ENCODE measurements around the gene TCEAL9.
"Not testable (repeated sequence)": the region's sequence is repeated elsewhere in the genome, so short reads cannot be mapped to it uniquely, and the experiment has no call there.

The TCEAL9 gene

GRCh38 chrX:103338663-103339062 lies 17.6 kb upstream of the TCEAL9 start:
- no peak for DNase-seq (ENCODE audit: low spot score)
- no peak for TF ChIP-seq CTCF (IDR thresholded peaks at IDR 0.05; ENCODE audit: extremely low read depth, missing control alignments)

- TF ChIP-seq CTCF (IDR thresholded peaks at IDR 0.05; ENCODE audit: extremely low read depth, missing control alignments): peak; percentile 10
- DNase-seq (ENCODE audit: low spot score): peak; percentile 39
Observed at GRCh38 chrX:103343105-103343504, 13.2 kb upstream of the TCEAL9 start.

- no peak for DNase-seq (ENCODE audit: low spot score)
- TF ChIP-seq CTCF (IDR thresholded peaks at IDR 0.05; ENCODE audit: extremely low read depth, missing control alignments): no peak
Observed at GRCh38 chrX:103344606-103345005, 11.7 kb upstream of the TCEAL9 start.

GRCh38 chrX:103347682-103348397 lies 8.5 kb upstream of the TCEAL9 start:
- DNase-seq (ENCODE audit: low spot score): no peak
- no peak for TF ChIP-seq CTCF (IDR thresholded peaks at IDR 0.05; ENCODE audit: extremely low read depth, missing control alignments)

- TF ChIP-seq CTCF (IDR thresholded peaks at IDR 0.05; ENCODE audit: extremely low read depth, missing control alignments): no peak
- no peak for DNase-seq (ENCODE audit: low spot score)
Observed at GRCh38 chrX:103356858-103357257, 552 bp downstream of the TCEAL9 start.

GRCh38 chrX:103357871-103358270 lies 1.6 kb downstream of the TCEAL9 start:
- DNase-seq (ENCODE audit: low spot score): no peak
- TF ChIP-seq CTCF (IDR thresholded peaks at IDR 0.05; ENCODE audit: extremely low read depth, missing control alignments): no peak

GRCh38 chrX:103359605-103360004 lies 3.3 kb downstream of the TCEAL9 start:
- DNase-seq (ENCODE audit: low spot score): not testable (repeated sequence)

- no peak for DNase-seq (ENCODE audit: low spot score)
- TF ChIP-seq CTCF (IDR thresholded peaks at IDR 0.05; ENCODE audit: extremely low read depth, missing control alignments): no peak
Observed at GRCh38 chrX:103360092-103360491, 3.8 kb downstream of the TCEAL9 start.

Measured in GM20000 (cell line).